Measurements from ENCODE around the gene ENOX1.

DNA sequence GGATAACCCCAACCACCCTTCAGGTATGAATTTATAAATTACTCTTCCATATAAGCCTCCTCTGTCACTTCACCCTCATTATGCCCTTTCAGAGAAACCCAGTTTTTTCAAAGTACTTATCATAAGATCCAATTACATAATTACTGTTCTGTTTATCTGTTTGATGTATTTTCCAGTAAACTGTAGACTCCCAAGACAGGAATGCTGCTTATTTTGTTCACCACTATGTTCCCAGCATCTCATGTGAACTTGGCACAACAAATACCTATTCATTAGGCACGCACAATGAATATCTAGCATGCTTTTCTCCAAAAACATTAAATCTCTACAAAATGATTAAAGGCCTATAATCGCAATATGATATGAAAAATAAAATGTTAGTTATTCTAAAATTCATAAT, 13.2 kb downstream of the ENOX1 start:
- TF ChIP-seq, protein P1, sequence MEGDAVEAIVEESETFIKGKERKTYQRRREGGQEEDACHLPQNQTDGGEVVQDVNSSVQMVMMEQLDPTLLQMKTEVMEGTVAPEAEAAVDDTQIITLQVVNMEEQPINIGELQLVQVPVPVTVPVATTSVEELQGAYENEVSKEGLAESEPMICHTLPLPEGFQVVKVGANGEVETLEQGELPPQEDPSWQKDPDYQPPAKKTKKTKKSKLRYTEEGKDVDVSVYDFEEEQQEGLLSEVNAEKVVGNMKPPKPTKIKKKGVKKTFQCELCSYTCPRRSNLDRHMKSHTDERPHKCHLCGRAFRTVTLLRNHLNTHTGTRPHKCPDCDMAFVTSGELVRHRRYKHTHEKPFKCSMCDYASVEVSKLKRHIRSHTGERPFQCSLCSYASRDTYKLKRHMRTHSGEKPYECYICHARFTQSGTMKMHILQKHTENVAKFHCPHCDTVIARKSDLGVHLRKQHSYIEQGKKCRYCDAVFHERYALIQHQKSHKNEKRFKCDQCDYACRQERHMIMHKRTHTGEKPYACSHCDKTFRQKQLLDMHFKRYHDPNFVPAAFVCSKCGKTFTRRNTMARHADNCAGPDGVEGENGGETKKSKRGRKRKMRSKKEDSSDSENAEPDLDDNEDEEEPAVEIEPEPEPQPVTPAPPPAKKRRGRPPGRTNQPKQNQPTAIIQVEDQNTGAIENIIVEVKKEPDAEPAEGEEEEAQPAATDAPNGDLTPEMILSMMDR (IDR thresholded peaks at IDR 0.05; ENCODE audit: borderline replicate concordance, extremely low read depth, low read length, poor library complexity, severe bottlenecking), result no peak
- TF ChIP-seq EZH2 (IDR thresholded peaks at IDR 0.05; ENCODE audit: borderline replicate concordance, low read depth, low read length, severe bottlenecking), result no peak
